NCI-H2227 (cell line): ENCODE results near the gene HEATR5A.
"Not testable (repeated sequence)": the region's sequence is repeated elsewhere in the genome, so short reads cannot be mapped to it uniquely, and the experiment has no call there.

Experiments used
- DNase-seq: peaks from one replicate; lab custom pipeline; 2025; ENCODE audit not compliant: unreplicated experiment; lab: John Stamatoyannopoulos, UW

The HEATR5A gene

DNA sequence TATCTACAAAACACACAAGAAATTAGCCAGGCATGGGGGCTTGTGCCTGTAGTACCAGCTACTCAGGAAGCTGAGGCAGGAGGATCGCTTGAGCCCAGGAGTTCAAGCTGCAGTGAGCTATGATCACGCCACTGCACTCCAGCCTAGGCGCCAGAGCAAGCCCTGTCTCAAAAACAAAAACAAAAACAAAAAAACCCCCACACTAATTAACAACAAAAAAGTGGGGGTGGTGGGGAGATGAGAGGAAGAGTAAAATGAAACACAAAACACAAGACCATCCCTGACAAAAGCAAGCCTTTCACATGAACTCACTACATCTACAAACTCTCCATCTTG is 158.9 kb downstream of the HEATR5A start:
- no peak for DNase-seq

DNA sequence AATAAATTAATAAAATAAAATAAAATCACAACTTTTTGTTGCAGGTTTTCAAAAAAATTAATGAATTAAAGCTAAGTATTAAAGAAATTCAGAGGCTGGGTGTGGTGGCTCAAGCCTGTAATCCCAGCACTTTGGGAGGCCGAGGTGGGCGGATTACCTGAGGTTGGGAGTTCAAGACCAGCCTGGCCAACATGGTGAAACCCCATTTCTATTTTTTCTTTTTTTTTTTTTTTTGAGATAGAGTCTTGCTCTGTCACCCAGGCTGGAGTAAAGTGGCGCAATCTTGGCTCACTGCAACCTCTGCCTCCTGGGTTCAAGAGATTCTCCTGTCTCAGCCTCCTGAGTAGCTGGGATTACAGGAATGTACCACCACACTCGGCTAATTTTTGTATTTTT is 161.3 kb downstream of the HEATR5A start:
- DNase-seq: not testable (repeated sequence)

DNA sequence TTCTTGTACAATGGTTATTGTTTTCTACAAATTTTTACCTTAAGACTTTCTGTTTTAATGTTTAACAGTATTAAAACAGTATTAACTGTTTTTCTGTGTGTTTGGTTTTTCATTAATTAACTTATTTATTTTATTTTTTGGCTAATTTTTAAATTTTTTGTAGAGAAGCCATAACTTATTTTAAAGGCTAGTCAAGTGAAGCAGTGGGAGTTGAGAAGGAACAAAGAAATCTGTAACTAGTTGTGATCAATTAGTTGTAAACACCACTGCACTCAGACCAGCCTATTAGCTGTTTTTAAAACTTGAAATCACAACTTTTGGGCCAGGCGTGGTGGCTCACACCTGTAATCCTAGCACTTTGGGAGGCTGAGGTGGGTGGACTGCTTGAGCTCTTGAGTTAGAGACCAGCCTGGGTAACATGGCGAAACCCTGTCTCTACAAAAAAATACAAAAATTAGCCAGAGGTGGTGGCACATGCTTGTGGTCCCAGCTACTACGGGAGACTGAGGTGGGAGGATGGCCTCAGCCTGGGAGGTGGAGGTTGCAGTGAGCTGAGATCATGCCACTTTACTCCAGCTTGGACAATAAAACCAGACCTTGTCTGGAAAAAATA is 161.8 kb downstream of the HEATR5A start:
- no peak for DNase-seq

DNA sequence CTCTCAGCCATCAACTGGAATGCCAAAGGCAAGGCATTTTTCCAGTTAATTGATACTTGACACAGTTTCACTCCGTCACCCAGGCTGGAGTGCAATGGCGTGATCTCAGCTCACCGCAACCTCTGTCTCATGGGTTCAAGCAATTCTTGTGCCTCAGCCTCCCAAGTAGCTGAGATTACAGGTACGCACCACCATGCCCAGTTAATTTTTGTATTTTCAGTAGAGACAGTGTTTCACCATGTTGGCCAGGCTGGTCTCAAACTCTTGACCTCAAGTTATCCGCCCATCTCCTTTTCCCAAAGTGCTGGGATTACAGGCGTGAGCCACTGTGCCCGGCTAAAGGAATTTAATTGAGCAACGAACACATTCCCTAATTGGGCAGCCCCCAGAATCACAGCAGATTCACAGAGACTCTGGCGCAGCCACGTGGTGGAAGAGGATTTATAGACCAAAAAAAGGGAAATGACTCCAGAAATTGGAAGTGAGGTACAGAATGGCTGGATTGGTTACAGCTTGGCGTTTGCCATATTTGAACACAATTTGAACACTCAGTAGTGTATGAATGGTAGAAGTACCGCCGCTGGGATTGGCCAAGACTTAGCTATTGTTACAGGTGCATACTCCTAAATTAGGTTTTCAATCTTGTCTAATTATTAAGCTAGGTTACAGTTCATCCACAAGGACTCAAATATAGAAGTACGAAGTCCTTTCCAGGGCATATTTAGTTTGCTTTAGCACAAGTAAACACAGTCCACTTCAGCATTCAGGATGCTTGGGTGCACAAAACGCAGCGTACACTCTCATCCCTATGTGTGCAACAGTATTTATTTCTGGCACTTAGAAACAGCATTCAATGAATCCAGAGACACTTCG is 162.6 kb downstream of the HEATR5A start:
- not testable (repeated sequence) for DNase-seq

DNA sequence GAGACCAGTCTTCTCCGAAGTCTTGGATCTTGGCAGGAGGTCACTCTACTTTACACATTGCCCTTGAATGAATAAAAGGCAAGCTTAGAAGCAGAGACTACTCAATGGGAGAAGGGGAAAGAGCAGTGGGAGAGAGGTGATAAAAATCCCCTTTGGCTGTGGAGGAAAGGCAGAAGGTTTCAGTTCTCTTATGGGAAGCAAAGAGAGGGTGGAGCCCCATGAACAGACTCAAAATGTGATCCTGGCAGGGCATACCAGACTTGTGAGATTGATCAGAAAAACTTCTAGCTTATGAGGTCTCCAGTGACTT is 163.2 kb downstream of the HEATR5A start:
- DNase-seq: no peak

DNA sequence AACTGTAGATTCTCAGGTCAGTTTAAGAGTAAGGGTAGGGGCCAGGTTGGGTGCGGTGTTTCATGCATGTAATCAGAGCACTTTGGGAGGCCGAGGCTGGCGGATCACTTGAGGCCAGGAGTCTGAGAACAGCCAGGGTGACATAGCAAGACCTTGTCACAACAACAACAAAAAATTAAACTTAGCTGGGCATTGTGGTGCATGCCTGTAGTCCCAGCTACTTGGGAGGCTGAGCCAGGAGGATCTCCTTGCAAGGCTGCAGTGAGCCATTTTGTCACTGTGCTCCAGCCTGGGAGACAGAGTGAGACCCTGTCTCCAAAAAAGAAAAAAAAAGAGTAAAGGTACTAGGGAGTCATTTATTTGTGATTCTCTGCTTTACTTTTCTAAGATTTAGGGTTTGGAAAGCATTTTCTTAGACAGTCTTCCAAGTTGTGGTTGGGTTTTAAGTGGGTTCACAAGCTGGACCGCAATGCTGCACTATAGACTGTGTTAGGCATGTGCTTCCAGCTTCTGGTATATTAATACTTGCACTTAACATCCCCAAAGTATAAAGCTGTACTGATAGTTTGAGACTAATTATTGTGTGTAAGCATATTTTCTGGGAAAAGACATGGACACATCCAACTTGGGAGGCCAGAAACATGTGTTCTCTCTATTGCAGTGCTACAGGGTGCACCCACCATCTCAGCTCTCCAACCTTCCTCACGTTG is 163.7 kb downstream of the HEATR5A start:
- DNase-seq: no peak

DNA sequence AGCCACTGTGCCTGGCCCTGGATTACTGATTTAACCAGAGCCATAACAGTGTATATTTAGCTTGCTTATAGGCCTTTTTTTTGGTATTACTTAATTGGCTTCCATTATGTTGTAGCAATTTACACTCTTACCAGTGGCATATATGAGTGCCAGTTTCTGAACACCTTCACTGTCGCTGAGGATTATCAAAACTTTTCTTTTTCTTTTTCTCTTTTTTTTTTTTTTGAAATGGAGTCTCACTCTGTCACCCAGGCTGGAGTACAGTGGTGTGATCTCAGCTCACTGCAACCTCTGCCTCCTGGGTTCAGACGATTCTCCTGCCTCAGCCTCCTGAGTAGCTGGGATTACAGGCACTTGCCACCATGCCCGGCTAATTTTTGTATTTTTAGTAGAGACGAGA is 164.4 kb downstream of the HEATR5A start:
- DNase-seq: not testable (repeated sequence)

DNA sequence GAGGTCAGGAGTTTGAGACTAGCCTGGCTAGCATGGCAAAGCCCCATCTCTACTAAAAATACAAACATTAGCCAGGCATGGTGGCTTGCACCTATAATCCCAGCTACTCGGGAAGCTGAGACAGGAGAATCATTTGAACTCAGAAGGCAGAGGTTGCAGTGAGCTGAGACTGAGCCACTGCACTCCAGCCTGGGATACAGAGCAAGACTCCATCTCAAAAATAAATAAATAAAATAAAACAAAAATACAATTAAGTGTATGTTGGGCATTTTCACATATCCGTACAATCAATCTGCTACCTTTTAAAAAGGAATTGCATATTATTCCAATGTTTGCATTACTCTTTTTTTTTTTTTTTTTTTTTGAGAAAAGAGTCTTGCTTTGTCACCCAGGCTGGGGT is 165.1 kb downstream of the HEATR5A start:
- DNase-seq: no peak

DNA sequence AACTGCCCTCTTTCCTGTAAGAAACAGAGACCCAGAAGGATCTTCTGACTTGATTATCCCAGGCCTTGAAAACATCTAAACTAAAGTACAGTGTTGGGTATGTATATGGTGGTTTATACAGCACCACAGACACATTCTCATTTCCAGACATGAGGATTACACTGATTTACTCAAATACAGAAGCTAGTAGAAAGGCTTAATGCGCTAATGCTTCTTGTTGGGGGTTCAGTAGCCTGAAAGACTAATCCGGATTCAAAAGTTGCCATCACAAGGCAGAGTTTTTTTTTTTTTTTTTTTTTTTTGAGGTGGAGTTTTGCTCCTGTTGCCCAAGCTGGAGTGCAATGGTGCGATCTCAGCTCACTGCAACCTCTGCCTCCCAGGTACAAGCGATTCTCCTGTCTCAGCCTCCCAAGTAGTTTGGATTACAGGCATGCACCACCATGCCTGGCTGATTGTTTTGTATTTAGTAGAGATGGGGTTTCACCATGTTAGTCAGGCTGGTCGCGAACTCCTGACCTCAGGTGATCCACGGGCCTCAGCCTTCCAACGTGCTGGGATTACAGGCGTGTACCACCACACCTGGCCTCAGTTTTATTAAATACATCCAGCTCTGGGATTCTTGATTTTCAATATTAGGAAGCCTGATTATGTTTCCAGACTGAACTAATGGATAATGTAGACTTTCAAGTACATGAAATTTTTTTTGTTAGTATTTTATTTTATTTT is 166.4 kb downstream of the HEATR5A start:
- DNase-seq: no peak

DNA sequence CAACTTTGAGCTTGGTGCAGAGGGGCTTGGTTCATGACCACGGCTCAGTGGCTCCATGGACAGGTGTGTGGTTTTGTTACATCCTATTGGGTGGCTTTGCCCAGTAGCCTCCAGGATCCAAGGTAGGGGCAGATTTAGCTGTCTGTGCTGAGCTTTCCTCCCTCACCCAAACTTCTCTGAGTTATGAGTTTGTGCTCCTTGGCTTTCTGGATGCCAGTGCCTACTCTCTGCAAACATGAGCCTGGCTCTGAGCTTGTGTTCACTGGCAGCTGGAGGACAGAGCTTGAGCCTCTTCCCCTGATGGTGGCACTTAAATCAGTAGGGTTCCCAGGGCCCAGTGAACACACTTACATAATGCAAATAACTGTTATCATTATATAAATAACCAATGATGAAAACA is 167.5 kb downstream of the HEATR5A start:
- no peak for DNase-seq

DNA sequence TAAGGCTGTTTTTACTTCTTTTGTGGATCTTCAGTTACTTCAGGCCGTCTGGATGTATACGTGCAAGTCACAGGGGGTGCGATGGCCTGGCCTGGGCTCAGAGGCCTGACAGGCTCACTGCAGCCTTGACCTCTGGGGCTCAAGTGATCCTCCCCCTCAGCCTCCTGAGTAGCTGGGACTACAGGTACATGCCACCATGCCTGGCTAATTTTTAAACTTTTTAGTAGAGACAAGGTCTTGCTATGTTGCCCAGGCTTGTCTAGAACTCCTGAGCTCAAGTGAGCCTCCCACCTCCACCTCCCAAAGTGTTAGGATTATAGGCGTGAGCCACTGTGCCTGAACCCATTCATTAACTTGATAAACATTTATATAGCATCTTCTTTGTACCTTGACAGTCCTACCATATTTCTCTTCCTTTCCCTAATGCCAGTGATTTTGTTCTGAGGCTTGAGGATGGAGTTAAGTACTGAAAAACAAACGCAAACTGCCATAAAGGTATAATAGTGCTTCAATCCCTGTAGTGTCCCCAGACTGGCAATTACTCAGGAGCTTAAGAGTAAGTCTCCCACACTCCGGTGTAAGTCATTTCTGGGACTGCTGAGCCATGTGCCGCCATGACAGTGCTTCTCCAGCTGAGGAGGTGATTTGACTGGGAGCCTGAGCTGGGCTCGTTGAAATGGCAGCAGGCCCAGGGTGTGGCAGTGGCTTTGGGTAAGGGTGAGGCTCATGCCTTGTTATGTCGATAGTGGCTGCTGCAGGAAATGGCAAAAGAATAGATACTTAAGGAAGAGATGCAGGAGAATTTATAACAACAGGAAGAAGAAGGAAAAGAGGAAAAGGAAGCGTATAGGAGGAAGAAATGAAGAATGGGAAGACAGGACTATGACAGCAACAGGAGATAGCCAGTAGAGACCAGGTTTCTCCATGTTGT is 169.1 kb downstream of the HEATR5A start:
- peak; percentile 16 for DNase-seq

DNA sequence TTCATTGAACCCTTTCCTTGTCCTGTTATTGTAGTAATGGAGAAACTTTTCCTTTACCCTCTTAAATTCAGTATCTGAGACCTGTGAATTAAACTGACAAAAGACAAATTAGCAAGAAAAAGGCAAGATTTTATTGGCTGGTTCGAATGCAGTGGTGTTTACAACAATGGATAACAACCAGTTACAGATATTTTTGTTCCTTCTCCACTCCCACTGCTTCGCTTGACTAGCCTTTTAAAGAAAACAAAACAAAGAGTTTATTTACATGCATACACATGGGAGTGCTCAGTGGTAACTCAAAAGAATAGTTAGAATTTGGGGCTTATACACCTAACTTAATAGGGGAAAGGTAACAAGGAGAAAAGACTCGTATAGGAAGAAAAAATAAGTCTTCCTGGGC is 175.7 kb downstream of the HEATR5A start:
- DNase-seq: no peak

DNA sequence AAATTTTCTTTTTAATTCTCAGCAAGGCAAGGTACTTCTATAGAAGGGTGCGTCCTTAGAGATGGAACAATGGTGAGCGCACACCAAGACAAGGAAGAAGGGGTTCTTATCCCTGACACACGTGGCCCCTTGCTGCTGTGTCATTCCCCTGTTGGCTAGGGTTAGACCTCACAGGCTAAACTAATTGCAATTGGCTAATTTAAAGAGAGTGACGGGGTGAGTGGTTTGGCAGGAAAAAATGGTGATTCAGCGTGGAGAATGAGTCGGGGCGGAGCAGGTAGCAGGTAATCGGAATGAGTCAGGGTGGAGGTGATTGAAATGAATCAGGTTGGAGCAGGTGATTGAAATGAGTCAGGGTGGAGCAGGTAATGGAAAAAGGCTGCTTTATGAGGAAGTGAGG is 176.5 kb downstream of the HEATR5A start:
- no peak for DNase-seq

DNA sequence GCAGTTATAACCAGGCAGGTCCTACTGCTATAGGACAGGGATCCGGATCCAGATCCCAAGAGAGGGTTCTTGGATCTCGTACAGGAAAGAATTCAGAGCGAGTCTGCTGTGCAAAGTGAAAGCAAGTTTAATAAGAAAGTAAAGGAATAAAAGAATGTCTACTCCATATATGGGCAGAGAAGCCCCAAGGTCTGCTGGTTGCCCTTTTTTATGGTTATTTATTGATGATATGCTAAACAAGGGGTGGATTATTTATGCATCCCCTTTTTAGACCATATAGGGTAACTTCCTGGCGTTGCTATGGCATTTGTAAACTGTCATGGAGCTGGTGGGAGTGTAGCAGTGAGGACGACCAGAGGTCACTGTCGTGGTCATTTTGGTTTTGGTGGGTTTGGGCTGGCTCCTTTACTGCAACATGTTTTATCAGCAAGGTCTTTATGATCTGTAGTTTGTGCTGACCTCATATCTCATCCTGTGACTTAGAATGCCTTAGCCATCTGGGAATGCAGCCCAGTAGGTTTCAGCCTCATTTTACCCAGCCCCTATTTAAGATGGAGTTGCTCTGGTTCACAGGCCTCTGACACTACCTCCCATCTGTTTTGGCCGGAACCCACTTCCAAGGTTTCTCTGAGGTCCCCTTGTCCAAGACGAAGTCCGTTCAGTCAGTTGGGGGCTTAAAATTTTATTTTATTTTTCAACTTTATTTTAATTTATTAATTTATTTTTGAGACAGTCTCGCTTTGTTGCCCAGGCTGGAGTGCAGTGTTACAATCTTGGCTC is 178.0 kb downstream of the HEATR5A start:
- not testable (repeated sequence) for DNase-seq
